Measurements from ENCODE around the gene PRRT4. TPM values are rescaled to one million over a fixed set of nuclear protein-coding genes. Genes with fewer than 3 reads are reported as not detected.
A peak's percentile ranks its signal among the peaks of the same experiment; 100 is the strongest.

Gene PRRT4
- 0.27 TPM for total RNA-seq

DNA sequence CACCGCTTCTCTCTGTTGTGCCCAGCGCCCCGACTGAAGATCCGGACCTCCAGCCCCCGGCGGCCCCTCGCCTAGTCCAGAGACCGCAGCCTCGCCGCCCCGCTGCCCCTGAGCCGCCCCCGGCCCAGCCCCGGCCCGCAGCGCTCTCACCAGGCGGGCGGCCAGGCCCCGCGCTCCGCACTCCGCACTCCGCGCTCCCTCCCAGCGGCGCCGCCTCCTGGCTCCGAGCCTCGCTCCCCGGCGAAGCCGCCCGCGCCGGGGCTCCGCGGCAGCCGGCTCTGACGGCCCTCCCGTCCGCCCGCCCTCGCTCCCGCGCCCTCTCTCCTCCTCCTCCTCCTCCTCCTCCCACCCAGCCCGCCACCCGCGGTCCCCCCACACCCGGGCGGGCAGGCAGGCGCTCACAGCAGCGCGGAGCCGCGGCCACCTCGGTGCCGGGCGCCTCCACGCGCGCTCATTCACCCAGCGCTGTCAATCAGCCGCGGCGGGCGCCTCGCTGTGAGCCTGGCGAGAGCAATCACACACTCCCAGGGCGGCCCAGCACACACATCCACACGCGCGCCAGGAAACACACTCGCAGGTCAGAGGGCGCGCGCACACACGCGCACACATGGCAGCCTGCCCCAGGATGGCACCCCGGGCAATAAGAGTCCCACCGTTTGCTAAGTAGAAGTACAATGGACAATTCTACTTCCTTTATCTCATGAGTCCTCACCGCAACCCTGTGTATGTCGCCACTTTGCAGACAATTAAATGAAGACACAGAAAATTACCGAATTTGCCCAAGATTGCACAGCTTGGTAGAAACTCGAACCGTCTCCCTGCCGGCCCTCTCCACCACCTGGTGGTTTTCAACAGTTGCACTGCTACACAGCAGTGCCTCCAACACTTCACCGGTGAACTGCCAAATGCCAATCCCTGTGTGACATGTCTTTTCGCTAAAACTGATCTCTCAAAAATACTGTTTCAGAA is at the start of gene PRRT4:
Gene PRRT4, minus strand, starts transcription at position 280 of the 969 bp plus-strand sequence.
- peak in 2 of 3 donors; percentile 29 to 36 for DNase-seq (ENCODE audit: low read depth in 2 of 3, low spot score in 2 of 3)

DNA sequence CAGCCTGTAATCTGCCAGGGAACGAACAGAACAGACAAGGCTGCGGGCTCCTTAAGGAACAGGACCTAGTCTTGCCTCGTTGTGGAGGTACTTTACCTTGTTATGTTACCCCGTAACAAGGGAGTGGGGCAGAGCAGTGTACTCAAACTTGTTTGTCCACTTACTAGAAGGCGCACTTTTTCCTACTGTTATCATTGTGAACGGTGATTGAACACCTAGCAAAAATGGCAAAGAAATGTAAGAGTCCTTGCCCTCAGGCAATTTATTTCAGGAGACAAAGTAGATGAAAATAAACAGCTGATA is 48.9 kb upstream of the PRRT4 start:
- no peak for DNase-seq (ENCODE audit: low read depth in 2 of 3, low spot score in 2 of 3)

DNA sequence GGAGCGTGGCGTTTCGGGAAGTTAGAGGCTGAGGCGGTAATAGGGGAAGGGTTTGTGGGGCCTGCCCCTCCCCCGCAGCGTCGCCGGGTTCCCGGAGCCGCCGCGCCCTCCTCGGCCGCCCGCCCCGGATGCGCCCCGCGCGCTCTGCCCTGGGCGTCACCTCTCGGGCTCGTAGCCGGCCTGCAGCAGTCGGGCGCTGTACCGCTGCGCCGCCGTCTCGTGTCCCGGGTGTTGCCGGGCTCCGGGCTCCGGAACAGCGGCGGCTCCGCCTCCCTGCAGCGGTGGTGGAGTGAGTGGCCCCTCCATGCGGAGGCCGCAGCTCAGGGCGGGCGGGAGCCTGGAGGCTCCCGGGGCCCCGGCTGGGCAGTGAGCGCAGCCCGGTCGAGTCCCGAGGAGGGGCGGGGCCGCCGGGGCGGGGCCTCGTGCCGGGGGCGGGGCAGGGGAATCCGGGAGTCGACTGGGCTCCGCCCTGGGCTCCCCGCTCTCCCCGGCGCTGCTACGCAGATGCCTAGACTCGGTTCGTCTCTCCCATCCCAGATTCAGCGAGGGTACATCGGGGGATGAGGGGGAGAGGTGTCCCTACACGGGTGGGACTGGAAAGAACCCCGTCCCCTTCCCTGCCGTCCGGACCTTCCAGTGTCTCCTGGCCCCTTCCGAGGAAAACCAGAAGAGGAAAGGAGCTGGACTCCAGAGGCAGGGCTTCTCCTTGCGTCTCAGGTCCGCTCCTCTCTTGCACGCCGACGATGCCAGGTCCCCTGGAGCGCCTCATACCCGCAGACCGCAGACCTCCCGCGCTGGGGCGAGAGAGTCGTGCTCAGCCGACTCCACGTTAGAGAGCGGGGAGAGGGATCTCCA is 48.3 kb upstream of the PRRT4 start, which contains the start of gene IMPDH1:
Gene IMPDH1, minus strand, starts transcription at position 387 of the 855 bp plus-strand sequence. Its CDS starts 81 bp downstream, at position 306.
- DNase-seq (ENCODE audit: low read depth in 2 of 3, low spot score in 2 of 3), result peak; percentile 66 to 70 (median 66)

DNA sequence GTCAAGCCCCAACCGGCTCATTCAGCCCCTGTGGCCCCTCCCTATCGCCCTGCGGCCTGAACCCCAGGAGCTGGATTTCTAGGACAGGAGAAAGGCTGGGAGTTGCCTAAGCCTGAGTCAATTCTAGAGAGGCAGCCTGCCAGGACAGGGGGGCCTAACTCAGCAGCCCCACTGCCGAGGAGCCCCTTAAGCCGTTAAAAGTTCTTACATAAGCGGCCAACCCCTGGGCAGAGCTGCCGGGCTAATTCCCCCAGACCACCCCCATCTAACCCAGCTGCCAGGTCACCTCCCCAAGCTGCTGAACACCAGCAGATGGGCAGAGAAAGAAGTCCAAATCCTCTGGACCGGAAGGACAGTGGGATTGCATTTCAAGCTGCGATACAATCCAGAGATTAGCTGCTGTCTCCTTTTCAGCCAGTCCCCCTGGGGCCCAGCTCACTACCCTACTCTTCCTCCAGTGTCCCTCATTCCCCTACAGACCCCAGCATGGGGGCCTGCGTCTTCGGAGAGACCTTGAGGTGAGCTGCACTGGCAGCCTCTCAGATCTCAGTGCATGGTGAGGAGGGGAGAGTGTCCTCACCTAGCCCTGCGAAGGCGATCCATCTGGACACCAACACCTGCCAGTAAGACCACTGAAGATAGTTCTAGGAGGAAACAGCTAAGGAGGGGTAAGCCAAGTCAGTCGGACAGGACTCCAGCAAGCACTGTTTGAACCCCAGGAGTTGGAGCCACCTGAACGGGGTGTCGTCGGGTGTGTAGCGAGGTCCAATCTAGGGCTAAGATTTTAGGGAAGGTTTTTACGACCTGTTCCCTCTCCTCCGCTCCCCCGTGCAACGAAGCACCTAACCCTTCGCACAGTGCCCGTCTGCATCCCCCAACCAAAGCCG is 47.5 kb upstream of the PRRT4 start:
- DNase-seq (ENCODE audit: low read depth in 2 of 3, low spot score in 2 of 3), result no peak

DNA sequence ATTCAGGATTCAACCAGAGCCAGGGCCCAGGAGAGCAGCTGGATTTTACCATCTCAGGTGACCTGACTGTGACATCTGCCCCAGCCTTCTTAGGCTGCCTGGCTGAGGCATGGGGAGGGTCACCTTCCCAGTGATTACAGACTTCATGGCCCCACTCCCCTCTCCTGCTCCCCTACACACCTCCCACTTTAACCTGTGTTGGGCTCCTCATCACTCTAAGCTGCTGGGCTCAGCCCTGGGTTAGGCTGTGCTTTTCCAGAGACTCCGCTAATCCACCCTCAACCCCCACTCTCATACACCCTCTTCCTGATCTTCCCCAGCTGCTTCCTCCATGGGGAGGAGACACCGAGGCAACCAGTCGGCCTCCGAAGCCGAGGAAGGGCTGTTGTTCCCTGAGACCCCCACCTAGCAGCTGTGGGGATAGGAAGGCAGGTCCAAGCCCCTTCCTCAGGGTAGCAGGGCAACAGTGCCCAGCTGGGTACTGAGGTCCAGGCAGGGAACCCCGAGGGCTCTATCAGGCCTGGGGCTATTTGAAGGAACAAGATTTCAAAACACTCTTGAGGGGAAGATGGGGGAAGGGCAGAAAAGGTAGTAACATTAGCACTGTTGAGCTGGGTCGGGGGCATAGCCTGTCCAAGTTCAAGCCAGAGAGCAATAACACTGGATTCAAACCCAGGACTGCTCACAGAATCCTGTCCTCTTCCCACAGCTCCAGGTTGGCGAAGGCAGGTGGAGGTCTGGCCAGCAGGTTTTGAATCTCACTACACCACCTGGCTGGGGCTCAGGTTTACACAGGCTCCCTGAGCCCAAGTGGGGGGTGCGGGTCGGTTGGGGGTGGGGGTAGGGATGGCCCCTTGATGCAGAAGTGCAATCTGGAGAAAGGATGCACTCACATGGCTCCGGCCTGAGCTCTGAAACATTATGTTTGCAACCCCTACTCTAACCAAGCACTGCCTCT is 46.5 kb upstream of the PRRT4 start:
- DNase-seq (ENCODE audit: low read depth in 2 of 3, low spot score in 2 of 3), result no peak

DNA sequence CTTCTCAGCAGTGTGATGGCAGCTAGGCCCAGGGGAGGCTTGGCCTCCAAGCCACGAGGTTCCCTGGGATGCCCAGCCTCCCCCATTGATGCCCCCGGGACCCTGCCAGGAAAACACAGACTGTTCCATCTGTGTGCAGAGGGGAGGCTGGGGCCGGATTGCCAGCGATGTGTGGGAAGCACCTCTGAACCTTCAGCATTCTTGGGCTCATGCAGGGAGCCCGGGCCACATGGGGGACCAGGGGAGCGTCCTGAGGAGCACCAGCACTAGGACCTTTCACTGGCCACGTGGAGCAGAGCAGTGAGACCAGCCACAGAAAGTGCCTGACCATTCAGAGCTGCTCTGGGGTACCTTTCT is 45.7 kb upstream of the PRRT4 start:
- no peak for DNase-seq (ENCODE audit: low read depth in 2 of 3, low spot score in 2 of 3)

DNA sequence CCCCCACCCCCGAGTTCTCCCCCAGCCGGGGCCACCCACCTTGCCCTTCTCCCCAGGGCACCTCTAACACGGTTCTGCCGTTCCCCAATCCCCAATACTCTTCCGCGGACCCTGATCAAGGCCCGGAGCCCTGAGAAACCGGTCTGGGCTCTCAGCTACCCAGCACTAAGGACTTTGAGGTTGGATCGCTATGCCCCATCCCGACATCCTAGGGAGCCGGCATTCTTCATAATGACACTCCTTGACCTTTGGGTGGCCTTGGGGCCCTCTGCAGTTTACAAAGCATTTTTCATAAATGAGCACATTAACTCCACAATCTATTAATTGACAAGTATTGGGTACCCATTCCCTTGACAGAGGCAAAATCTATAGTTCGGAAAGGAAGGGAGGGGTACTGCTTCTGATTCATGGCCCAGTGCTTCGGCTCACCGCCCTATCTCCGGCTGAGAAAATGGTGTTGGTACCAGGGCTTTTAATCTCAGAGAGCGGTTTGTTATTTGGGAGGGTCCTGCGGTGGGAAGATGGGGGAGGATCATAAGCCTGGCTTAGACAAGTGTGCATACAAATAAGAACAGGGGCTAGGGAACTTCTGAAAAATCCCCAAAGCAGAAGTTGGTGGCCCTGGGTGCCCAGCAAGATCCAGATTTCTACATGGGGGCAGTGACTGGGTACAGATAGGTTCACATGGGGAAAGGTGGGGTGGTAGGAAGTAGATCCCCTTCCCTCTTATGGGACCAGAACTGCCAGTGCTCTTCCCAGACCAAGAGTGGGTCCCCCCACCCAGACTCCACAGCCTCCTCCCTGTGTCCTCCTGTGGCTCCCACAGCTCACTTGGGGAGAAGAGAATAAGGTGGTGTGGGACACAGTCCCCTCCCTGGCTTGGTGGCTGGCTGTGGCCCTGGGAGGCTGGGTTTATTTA is 45.1 kb upstream of the PRRT4 start:
- DNase-seq (ENCODE audit: low read depth in 2 of 3, low spot score in 2 of 3), result no peak

DNA sequence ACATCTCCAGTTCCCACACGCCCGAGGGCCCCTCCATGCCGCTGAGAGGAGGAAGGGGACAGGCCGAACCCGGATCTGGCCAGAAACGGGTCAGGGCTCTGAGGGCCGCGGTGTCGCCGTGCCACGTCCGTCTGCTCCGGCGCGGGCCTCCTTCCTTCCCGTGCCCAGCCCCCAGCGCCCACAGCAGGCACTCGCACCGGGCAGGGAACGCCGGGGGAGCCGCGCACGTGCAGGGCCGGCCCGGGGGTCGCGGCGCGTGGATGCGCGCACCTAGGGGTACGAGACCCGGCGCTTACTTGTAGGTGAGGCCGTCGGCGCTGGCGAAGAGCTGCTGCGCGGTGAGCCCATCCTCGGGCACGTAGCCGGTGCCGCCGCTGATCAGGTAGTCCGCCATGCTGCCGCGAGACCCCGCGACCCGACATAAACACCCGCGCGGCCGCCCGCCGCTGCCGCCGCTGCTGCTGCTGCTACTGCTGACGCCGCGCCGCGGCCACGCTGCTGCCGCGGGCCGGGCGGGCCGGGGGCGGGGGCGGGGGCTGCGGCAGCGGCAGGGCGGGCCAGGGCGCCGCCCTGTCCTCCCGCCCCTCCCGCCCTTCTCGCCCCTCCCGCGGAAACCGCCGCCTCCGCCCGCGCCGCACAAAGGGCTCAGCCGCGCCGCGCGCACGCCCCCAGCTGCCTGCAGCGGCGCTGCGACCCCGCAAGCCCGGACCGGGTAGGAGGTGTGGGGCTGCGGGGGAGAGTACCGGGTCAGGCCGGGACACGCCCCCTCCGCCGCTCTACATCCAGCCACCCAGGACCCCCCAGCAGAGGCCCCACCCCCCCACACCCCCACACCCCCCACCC is 44.2 kb upstream of the PRRT4 start:
- DNase-seq (ENCODE audit: low read depth in 2 of 3, low spot score in 2 of 3), result peak; percentile 48 to 76 (median 61)

DNA sequence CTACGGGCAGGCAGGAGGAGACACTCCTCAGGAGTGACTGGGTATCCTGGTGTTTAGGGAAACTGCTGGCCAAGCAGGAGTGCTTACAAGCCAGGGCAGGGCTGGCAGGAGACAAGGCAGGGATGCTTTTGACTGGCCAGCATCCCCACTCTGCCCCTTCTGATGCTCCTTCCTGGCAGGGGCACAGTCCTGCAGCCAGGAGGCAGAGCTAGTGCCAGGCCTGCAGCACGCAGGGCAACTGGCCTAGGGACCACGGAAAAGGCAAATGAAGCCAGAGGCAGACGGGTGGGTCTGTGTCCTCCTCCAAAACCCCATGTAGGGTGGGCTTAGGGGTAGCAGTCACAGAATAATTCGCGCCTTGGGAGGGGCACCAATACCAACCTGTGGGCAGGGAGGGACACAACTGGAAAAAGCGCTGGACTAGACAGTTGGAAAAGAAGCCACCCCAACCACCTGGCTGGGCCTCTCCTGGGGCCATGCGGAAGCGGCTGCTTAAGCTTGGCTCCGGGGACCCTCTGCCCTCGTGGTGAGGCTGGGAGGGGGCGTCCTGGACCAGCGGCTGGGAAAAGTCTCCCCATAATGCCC is 43.5 kb upstream of the PRRT4 start:
- no peak for DNase-seq (ENCODE audit: low read depth in 2 of 3, low spot score in 2 of 3)

DNA sequence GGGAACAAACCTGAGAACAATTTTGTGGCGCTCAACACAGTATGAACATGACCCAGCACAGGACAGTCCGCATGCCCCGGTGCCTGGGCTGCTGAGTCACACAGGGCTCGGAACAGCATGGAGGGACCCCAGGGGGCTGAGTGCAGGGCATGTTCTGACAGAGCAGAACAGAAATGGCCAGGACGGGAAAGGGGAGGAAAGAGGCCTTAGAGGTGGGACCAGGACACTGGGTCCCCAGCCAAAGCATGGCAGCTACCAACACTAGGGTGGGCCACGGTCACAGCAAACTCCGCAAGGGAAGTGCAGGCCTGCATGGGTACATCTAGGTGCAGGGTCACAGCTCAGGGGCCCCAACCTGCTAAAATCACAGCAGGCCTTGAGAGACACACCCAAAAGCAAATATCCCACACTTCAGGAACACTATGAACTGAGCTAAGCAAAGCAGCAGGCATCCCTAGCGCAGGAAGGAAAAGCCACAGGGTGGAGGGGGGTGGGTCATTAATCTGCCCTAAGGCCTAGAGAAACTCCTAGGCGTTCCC is 42.7 kb upstream of the PRRT4 start:
- DNase-seq (ENCODE audit: low read depth in 2 of 3, low spot score in 2 of 3), result no peak

DNA sequence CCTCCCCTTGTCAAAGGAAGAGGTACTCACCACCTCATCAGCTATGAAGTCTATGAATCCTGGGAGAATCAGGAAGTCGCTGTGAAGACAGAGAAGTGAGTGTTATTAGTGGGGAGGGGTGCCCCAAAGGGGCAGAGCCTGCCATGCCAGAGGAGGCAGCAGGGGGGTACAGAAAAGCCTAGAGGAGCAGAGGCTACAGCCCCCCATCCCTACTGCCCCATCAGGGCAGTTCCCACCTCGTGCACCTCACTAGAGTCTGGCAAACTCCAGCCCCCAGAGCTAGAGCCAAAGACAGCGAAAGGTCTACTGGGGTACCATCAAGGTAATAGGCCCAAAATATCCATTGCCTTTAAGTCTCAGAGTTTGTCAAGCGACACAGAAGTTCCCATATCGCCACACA is 42.2 kb upstream of the PRRT4 start:
- no peak for DNase-seq (ENCODE audit: low read depth in 2 of 3, low spot score in 2 of 3)

DNA sequence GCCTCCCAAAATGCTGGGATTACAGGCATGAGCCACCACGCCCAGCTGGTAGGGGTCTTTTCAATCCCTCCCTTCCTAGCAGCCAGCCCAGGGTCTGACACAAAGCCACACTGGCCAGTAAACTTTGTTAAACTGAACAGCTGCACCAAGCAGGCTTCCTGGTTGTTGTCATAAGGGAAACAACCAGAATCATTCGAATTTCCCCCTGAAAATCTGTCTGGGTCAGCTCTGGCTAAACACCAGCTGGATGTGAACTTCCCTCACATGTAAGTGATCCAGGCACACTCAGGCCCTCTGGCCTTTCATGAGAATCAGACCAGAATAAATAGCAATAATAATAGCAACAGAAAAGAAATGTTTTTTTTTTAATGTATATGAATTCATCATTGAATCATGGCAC is 40.9 kb upstream of the PRRT4 start:
- DNase-seq (ENCODE audit: low read depth in 2 of 3, low spot score in 2 of 3), result no peak

DNA sequence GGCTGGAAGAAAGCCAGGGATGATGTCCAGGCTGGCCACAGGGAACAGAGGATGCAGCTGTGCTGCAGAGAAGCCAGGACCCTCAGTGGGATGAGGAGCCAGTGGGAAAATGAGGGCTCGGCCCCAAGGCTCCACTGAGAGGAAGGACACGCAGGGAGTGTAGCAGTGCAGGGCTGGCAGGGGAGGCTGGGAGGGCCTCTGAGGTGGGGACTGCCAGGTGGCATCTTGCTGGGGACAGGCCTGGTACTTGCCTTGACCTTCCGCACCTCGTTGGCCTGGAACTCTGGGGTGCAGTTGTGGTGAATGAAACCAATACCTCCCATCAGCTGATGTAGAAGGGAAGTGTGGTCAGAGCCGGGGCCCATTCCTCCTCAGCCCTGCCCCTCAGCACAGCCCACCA is 39.1 kb upstream of the PRRT4 start:
- no peak for DNase-seq (ENCODE audit: low read depth in 2 of 3, low spot score in 2 of 3)

DNA sequence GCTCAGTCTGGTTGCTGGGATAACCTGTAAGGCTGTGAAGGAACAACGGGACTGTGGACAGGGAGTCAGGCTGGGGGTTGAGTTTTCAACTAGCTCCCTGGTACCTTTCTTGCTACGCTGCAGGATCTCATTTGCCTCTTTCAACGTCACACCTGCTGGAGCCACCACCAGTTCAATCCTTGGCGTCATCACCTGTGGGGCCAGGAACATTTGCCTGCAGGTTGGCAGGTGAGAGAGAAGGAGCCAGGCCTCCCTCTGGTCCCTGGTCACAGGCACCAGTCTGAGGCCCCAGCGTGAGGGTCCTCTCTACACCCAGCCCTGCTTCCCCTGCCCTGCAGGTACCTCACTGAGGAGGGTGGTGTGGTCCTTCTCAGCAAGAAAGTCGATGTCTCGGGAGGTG is 38.5 kb upstream of the PRRT4 start:
- DNase-seq (ENCODE audit: low read depth in 2 of 3, low spot score in 2 of 3), result no peak

DNA sequence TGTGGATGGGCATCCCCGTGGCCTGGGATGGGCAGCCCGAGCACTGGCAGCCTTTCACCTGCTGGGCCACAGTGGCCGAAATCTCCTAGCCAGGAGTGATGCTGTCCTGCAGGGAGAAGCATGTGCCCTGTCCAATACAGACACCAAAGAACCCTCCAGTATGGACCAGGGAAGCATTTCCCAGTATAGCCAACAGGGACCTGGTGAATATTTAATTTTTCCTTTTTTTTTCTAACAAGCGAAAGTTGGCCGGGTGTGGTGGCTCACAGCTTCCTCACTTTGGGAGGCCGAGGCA is 37.3 kb upstream of the PRRT4 start:
- no peak for DNase-seq (ENCODE audit: low read depth in 2 of 3, low spot score in 2 of 3)

DNA sequence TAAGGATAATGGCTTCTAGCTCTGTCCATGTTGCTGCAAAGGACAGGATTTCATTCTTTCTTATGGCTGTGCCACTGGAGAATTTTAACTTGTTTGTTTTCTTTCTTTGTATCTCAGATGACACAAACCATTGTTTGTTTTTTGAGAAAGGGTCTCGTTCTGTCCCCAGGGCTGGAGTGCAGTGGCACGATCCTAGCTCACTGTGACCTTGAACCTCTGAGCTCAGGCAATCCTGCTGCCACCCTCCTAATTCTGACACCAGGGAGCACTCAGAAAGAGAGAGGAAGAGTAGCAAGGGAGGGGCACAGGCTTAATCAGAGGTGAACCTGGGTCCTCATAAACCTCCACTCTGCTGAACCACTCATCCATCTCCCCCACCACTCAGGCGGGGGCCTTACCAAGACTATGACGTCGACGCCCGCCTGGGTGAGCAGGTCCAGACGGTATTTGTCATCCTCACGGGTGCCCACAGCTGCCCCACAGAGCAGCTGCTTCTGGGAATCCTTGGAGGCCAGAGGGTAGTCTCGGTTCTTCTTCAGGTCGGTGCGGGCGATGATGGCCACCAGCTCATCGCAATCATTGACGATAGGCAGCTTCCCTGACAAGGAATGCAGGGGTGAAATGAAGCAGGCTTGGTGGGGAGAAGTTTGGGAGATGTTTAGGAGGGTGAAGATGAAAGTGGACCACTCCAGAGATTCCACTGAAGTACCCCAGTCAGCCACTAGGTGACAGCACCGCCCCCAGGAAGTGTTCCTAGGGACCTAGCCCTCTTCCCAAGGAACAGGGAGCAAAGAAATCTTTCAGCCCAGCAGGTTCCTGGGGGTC is 36.7 kb upstream of the PRRT4 start:
- DNase-seq (ENCODE audit: low read depth in 2 of 3, low spot score in 2 of 3), result no peak

Data from hematopoietic multipotent progenitor cell (in vitro differentiated cells).